ENCODE measurements around the gene CTRB2.
"Not testable (repeated sequence)": the region's sequence is repeated elsewhere in the genome, so short reads cannot be mapped to it uniquely, and the experiment has no call there.

CTRB2 gene

DNA sequence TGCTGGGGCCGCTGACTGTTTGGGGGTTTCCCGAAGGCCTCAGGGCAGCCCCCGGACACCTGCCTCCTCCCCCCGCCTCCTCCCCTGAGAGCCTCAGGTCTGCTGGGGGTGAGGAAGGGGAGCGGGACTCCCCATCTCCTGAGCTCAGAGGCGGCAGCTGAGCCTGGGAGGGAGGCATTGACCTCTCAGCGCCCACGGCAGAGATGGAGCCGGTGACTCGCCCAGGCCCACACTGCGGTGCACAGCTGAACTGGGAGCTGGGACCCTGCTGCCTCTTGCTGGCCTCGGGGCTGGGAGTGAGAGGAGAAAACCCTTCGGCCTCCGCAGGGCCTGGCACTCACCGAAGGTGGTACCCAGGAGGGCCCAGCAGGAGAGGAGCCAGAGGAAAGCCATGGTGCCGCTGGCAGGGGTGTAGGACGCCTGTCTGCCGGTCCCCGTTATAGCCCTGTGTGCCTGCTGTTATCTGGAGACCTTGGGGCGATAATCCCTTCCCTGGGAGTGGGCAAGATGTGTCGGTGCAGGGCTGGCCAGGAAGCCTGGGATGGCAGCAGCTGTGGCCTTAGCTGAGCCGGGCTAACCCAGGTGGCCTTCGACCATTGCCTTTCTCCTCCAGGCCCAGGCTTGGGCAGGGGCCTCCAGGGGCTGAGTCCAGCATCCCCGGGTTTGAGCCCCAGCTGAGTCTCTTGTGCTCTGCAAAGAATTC, at the start of gene CTRB2:
Gene CTRB2 (minus strand): TSS at position 413 of the 703 bp plus-strand sequence. CDS start 20 bp downstream, at position 393.
- DNase-seq = no peak

DNA sequence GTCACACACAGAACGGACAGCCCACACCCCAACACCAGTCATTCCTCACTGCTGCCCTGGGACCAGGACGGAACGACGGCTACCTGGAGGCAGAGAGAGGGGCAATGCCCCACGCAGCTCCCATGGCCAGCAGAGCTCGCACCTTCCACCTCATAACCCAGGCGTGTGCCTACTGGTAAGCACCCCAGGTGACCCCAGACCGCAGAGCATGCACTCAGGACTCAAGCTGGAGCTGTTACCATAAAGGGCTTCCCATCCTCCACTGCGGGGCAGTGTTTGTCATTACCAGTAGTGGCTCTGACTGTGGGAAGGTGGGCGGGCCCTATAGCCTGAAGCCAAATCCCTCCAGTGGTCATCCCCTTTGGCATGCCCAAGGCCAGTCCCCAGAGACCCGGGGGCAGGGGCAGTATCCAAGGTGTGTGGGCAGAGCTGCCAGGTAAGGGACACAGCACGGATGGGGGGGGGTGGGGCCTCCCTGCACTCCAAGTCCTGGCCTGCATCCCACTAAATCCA, 49.2 kb upstream of the CTRB2 start:
- DNase-seq = no peak

DNA sequence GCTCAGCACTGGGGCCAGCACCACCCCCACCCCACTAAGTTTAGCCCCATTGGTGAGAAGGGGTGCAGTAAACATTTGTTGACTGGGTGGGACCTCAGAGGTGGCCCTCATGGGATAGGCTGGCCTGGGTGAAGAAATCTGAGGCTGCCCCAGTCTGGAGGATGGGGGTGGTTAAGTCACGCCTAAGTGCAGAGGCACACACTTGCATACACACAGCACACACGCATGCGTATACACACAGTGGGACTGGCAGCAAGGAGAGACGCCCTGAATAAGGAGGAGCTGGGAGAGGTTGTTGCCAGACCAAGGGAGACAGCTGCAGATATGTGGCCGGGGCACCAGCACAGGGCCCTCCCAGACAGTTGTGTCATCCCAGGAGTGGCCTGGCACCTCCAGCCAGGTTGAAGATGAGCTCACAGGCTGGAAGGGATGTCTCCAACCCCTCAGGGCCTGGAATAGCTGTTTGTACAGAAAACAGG, 47.4 kb upstream of the CTRB2 start:
- DNase-seq = no peak

GRCh38 chr16:75252946-75253911, 46.3 kb upstream of the CTRB2 start:
- DNase-seq = no peak

DNA sequence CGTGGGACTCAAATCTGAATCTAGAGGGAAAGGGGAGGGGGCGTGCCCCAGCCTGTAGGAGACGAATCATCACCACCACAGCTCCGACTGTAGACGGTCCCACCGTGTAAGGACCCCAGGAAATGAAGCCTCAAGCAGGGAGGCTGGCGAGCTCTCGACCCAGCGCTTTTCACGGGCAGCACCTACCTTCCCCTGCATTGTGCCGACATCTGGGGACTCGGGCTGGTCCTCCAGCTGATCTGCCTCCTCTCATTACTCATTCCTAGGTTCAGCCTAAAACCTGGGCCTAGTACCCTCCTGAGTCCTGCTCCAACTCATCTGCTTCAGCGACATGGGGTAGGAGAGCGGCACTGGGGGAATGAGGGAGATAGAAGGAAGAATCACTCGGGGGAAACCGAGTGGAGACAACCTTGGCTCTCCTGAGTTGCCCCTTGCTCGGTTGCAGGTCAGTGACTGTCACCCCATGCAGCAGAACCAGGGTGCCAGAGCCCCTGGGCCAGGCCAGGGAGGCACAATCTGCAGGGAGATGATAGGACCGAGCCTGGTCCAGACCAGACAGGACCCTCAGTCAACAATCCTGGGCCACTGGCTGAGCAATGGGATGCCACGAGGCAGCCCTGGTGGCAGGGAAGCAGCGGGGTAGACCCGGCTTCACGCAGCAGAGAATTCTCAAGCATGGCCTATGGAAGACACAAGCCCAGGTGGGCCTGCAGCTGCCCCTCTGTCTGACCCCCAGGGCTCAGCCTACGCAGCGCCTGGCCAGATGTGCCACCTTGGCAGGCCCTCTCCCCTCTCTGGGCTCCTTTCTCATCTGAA, 45.3 kb upstream of the CTRB2 start:
- no peak for DNase-seq

GRCh38 chr16:75251280-75252048, 44.5 kb upstream of the CTRB2 start, which contains the start of gene BCAR1:
Gene BCAR1 (minus strand): TSS chr16:75251624. CDS start chr16:75251482, 142 bp downstream.
- DNase-seq = no peak

DNA sequence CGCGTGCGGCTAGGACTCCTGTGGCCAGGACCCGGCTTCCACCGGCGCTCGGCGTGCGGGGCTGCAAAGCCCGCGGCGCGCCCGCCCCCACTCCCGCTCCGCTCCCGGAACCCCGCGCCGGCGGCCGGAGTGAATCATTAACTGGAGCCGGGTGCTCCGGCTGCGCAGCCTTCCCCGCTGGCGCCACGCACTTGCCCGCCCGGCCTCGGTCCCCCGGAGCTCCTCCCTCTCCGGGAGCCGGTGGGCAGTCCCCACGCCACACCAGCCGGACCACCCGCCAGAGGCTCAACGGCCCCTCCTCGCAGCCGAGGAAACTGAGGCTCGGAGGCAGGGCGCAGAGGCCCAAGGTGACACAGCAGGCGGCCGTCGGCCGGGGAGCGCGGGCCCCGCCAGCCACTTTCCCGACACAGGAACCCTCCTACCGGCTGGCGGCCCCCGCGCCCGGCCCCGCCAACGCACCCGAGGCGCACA, 43.9 kb upstream of the CTRB2 start:
- no peak for DNase-seq

- DNase-seq = no peak
Measured at GRCh38 chr16:75250089-75250808, 43.3 kb upstream of the CTRB2 start.

DNA sequence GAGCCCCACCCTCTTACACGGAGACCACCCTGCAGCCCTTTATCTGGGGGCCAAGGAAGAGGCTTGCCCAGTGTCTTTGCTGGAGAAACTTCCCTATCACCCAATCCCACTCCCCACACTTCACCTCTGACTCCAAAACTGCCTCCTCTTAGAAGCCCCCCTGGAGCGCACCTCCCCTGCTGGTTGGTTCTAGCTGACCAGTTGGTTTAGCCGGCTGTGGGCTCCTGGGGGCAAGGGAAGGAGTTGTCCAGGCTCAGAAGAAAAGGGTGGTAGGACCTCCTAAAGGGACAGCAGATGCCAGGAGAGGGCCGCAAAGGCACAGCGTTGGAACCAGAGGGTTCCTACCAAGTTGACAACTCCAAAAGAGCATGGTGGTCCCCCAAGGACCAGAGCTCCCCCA, 42.5 kb upstream of the CTRB2 start:
- DNase-seq = no peak

- DNase-seq = no peak
Measured at GRCh38 chr16:75248536-75249380, 41.8 kb upstream of the CTRB2 start.

DNA sequence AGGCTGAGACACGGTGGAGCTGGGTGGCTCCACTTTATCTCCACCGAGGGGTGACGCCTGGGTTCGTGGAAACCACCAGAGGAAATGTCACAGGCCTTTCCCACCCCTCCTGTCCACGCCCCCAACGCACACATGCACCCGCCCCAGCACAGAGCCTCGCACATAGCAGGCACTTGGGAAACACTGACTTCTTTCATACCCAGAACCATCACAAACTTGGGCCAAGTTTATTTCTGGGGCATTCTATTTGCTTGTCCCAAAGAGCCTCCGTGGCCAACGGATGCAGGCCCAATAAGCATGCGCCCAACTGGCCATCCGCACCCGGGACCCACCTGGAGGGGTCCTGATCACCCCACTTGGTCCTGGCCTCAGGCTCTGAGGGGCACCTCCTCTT, 41.2 kb upstream of the CTRB2 start:
- DNase-seq = no peak

- DNase-seq = no peak
Measured at GRCh38 chr16:75247249-75247648, 40.3 kb upstream of the CTRB2 start.

DNA sequence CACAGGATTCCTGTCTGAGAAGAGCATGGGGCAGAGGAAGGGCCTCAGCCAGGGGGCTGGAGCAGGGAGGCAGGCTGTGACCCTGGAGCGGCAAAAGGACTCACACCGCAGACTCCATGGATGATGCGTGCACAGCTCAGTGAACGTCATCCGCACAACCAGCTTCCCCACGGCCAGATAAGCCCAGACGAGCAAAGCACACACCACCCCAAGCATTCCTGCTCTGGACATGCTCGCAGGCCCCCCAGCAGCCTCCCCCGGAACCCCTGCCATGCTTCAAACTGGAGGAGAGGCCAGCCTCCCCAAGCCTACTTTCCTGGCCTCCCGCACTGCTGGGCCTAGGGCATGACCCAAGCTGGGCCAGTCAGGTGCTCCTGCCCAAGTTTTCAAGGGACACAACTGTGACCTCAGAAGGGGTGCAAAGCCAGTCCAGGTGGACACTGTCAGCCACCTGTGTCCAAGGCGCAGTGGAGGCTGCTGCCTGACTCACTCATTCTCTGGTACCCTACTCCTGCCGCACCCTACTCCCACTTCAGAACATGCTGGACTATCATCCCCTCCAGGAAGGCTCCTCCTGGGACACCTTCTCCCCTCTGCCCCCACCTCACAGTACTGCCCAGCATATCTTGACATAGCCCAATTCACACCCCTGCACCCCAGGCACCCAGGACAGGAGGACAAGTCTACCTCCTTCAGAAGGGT, 39.7 kb upstream of the CTRB2 start:
- DNase-seq = no peak

DNA sequence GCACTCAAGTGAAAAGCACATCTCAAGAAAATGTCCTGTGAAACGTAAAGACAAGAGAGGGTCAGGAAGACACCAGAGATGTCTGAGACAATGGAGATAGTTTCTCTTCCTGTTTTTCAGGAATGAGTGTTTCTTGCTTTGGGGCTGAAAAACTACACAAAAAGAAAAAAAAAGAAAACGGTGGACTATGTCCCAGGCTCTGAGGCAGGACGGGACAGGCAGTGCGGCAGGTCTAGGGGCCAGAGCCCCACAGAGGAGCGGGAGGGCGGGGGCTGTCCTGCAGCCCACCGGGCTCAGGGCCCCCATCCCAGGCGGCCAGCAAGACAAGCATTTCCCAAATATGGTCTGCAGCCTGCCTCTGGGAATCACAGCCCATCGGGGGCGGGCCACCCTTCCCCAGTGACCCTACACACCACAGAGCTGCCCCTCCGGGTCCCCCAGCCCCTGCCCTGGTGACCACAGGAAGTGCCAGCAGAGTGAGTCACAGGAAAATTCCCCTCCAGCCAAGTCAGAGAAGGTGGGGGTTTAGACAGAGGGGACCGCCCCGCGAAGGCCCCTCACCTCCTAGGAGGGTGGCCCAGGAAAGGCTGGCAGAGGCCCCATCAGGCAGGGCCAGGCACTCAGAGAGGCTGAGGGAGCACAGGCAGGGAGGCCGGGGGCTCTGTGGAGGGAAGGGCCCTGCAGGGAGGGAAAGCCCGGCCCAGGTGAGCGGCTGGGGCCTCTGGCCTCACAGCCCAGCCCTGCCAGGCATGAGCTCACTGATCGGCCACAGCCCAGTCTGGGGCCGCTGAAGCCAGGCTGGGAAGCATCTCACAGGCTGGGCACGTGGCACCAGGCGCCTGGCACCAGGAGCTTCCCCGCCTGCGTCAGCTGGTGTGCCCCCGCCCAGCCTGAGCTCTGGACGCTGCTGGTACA, 38.1 kb upstream of the CTRB2 start:
- DNase-seq = no peak

GRCh38 chr16:75244225-75244809, 37.4 kb upstream of the CTRB2 start:
- no peak for DNase-seq

GRCh38 chr16:75243667-75244224, 36.8 kb upstream of the CTRB2 start:
- no peak for DNase-seq

GRCh38 chr16:75242436-75243078, 35.6 kb upstream of the CTRB2 start:
- DNase-seq = not testable (repeated sequence)

Data from NCI-H2081 treated with DMSO at 0.1 percent for 48 hours (cell line).